ENCODE results near the gene TPCN2. TPM values are rescaled to one million over a fixed set of nuclear protein-coding genes. Genes with fewer than 3 reads are reported as not detected.

TPCN2 gene
- total RNA-seq, 1 donor from 2014 or later = 4.5 TPM

GRCh38 chr11:69059985-69060384 lies 11.3 kb downstream of the TPCN2 start:
- H3K4me3 ChIP-seq (ENCODE audit: low read depth, low read length) = no peak overlapping the region
- no peak for DNase-seq (ENCODE audit: low read depth)
- H3K27me3 ChIP-seq (ENCODE audit: control insufficient read depth, insufficient read depth, low read length) = no peaks in the 10 kb centered on the region
- TF ChIP-seq CTCF (IDR thresholded peaks at IDR 0.05; ENCODE audit: insufficient read depth, low read length, severe bottlenecking) = no peak
- peaks cover 12% of the 10 kb centered on the region for H3K36me3 ChIP-seq (ENCODE audit: control insufficient read depth, insufficient read depth, low read length)
- no peak for FAIRE-seq

DNA sequence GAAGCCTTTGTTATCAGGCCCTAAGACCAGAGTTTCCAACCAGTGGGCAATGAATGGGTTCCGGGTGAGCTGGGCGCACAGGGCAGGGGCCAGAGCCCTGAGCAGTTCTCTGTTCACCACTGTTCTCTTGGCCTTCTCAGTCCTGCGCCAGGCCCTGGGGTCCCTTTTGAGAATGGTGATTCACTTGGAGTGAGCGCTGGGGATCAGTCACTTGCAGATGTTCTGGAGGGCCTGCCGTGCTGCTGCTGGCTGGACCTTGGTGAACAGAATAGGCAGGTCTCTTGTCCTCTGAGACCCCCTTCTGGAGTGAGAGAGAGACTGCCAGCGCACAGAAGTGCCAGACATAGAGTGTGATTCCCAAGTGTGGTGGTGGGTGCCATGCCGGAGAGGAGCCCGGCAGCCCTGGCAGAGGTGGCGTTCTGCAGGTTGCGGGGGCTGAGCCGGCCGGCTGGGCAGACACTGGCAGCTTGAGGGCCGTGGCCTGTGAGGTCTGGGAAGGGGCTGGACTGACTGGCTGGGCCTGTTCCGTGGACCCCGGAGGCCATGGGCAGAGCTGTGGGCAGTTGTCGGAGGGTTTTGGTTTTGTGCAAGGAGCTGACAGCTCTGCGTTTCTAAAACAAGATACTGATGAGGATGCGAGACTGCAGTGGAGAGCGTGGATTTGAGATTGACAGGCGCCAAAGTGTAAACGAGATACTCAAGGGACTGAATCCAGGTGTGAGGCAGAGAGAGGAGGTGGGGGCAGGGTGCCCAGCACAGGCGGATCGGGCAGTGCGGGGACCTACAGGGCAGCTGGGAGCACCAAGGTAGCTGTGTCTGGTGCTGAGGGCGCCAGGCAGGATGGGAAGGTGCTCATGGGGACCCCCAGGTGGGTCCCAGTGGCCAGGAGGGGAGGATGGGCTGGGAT lies 12.3 kb downstream of the TPCN2 start:
- TF ChIP-seq CTCF (IDR thresholded peaks at IDR 0.05; ENCODE audit: insufficient read depth, low read length, severe bottlenecking) = no peak
- Histone ChIP-seq H3K4me3 (ENCODE audit: low read depth, low read length) (no peak overlapping the region), H3K27me3 (ENCODE audit: control insufficient read depth, insufficient read depth, low read length) (no peaks in the 10 kb centered on the region), H3K36me3 (ENCODE audit: control insufficient read depth, insufficient read depth, low read length) (peaks cover 11% of the 10 kb centered on the region)
- FAIRE-seq (no peak), DNase-seq (ENCODE audit: low read depth) (no peak)

GRCh38 chr11:69061713-69062053 lies 13.0 kb downstream of the TPCN2 start:
- FAIRE-seq (peak; percentile 81), DNase-seq (ENCODE audit: low read depth) (no peak)
- Histone ChIP-seq H3K4me3 (ENCODE audit: low read depth, low read length) (no peak overlapping the region), H3K27me3 (ENCODE audit: control insufficient read depth, insufficient read depth, low read length) (no peaks in the 10 kb centered on the region), H3K36me3 (ENCODE audit: control insufficient read depth, insufficient read depth, low read length) (peaks cover 11% of the 10 kb centered on the region)
- TF ChIP-seq CTCF (IDR thresholded peaks at IDR 0.05; ENCODE audit: insufficient read depth, low read length, severe bottlenecking) = no peak

- FAIRE-seq = no peak
- Histone ChIP-seq H3K36me3 (ENCODE audit: control insufficient read depth, insufficient read depth, low read length) (peaks cover 11% of the 10 kb centered on the region), H3K4me3 (ENCODE audit: low read depth, low read length) (no peak overlapping the region), H3K27me3 (ENCODE audit: control insufficient read depth, insufficient read depth, low read length) (no peaks in the 10 kb centered on the region)
- DNase-seq (ENCODE audit: low read depth) = no peak
- no peak for TF ChIP-seq CTCF (IDR thresholded peaks at IDR 0.05; ENCODE audit: insufficient read depth, low read length, severe bottlenecking)
Observed at GRCh38 chr11:69062169-69062855, 13.6 kb downstream of the TPCN2 start.

- Histone ChIP-seq H3K4me3 (ENCODE audit: low read depth, low read length) (no peak overlapping the region), H3K36me3 (ENCODE audit: control insufficient read depth, insufficient read depth, low read length) (peaks cover 12% of the 10 kb centered on the region), H3K27me3 (ENCODE audit: control insufficient read depth, insufficient read depth, low read length) (no peaks in the 10 kb centered on the region)
- no peak for TF ChIP-seq CTCF (IDR thresholded peaks at IDR 0.05; ENCODE audit: insufficient read depth, low read length, severe bottlenecking)
- DNase-seq (ENCODE audit: low read depth) = no peak
- FAIRE-seq = no peak
Observed at GRCh38 chr11:69062873-69063651, 14.3 kb downstream of the TPCN2 start.

Data from bronchial epithelial cell (primary cell).